ENCODE results near the gene PTRH1.

GRCh38 chr9:127705577-127706379, 9.7 kb downstream of the PTRH1 start:
- TF ChIP-seq CTCF (IDR thresholded peaks at IDR 0.05): no peak
- no peak for TF ChIP-seq EP300 (IDR thresholded peaks at IDR 0.05)
- TF ChIP-seq POLR2AphosphoS5 (IDR thresholded peaks at IDR 0.05): no peak
- no peak for TF ChIP-seq POLR2A (IDR thresholded peaks at IDR 0.05)

Data from suprapubic skin (tissue), 4 donors.